GM19099 (cell line): Measurements from ENCODE around the gene APH1A.

ENCODE experiments used
- POLR2A ChIP-seq: IDR thresholded peaks from 3 replicates; pipeline ENCODE4 v1.6.1; 2011; ENCODE audit warnings: low read depth; ENCODE audit not compliant: insufficient read length; ENCODE audit errors: extremely low read depth

The APH1A gene

GRCh38 chr1:150237746-150238145, 31.1 kb downstream of the APH1A start:
- TF ChIP-seq POLR2A: no peak

GRCh38 chr1:150236614-150237100, 32.2 kb downstream of the APH1A start:
- no peak for TF ChIP-seq POLR2A

- peak; percentile 98 for TF ChIP-seq POLR2A
Observed at GRCh38 chr1:150235852-150236613, 32.8 kb downstream of the APH1A start, which contains the start of gene ANP32E. TSS of gene ANP32E (minus strand) at chr1:150236112. CDS start at chr1:150235786, 326 bp downstream.

GRCh38 chr1:150235294-150235851, 33.4 kb downstream of the APH1A start:
- TF ChIP-seq POLR2A: no peak

DNA sequence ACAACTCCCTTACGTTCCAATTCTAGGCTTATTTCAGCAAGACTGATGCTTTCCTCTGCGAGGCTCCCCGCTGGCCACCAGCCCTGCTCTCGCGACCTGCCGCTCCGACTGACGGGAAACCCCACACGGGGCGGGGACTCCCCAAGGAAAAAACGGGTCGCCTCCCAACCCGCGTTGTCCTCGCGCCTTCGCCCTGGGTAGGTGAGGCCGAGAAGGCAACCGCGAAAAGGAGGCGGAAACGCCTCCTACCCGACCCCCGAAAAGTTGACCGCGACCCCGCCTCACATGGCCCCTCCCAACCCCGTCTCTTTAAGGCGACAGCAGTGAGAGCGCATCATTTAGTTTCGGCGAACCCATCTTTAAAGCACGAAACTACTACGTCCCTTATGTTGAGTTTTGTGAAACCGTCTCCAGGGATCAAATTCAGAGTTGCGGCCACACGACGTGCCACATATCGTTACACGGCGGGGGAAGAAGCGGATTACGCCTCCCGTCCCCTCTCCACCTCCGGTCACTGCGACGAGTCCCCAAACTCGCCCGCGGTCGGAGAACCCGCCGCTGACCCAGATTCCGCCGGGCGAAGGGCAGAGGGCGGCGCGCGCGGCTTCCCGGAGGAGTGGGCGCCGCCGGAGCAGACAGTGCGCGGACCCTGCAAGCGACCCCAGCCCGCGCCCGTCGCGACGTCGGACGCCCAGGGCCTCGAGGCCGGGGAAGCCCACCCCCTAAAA, 34.1 kb downstream of the APH1A start:
- peak; percentile 95 for TF ChIP-seq POLR2A

DNA sequence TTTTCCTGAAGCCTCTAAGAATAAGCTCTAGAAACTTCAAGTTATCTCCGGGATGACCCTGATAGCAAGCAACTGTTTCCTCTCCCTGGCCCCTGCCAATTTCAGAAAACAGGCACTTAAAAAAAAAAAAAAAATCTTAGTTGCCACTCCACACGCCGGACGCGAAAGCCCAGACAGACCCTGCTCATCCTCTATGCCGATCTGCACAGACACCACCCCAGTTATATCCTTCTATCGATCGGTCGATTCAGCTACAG, 34.6 kb downstream of the APH1A start:
- no peak for TF ChIP-seq POLR2A

DNA sequence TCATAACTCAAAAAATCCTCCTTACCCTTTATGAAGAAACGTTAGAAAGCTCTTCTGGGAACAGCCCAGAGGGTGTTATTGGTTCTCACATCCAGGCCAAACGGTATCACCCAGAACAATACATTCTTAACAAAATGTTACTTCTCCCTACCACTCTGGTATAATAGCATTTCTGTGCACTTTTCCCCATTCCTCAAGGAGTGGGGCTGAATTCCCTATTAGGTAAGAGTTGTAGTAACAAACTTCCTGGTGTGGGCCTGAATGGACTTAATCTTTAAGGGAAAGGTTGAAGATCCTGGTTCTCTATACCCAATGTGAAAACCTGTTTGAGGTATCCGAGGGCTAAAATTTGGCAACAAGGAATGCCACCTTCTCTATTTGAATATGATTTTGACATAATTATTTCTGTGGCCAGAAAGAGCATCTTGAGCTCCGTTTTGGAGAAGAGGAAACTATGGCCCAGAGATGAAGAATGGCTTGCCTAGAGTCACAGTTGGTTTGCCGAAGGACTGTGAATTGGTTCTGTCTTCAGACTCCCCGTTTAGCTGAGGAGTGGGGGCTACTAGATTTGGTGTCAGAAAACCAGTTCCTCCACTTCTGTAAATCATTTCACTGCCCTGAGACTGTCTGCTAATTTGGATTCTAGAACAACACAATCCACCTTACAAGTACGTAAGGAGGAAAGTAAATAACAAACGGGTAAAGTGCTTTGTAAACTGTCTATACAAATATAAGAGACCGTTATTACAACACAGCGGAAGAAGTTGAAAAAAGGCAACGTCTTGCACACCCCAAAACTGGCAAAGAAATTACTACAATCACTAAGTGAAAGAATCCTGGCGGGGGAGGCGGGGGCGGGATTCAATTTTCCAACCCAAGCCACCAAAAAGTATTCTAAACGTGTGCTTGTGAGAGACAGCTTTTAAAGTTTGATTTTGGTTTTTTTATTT, 35.2 kb downstream of the APH1A start:
- TF ChIP-seq POLR2A: no peak

- no peak for TF ChIP-seq POLR2A
Observed at GRCh38 chr1:150227228-150227627, 41.6 kb downstream of the APH1A start.

DNA sequence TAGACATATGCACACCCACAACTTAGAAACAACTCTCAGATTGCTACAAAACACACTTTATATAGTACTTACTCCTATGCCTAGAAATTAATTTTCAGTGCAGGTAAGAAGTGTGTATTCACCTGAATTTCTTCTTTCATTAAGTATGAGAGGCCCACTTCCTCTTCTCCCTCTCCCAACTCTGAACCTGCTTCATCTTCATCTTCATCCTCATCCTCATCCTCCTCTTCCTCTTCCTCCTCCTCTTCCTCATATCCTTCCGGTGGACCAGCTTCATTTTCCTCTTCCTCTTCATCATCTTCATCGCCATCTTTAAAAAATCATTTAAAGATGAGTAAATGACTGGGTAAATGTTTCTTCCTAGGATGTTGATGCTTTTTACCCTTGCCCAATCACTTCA, 42.3 kb downstream of the APH1A start:
- no peak for TF ChIP-seq POLR2A

- no peak for TF ChIP-seq POLR2A
Observed at GRCh38 chr1:150225546-150225945, 43.3 kb downstream of the APH1A start.

DNA sequence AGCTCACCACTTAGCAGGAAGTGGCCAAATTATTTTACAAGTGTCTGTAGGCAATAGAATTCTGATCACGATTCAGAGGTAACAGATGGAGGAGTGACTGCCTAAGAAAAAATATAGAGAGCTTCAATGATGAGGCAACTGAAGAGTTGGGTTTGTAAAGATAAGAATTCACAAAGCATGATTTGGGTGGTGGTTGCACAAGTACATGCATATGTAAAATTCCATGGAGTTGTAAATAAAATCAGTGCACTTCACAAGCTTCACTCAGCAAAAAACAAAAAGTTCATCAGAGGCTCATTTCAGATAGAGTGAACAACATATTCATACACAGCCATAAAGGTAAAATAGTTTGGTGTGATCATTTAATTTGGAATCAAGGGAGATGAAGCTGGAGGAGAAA, 43.8 kb downstream of the APH1A start:
- TF ChIP-seq POLR2A: no peak

- no peak for TF ChIP-seq POLR2A
Observed at GRCh38 chr1:150221552-150221951, 47.3 kb downstream of the APH1A start.
